T-cell (primary cell): ENCODE results near the gene TCEA3. TPM values are rescaled to one million over a fixed set of nuclear protein-coding genes. Genes with fewer than 3 reads are reported as not detected.

Experiments
- ATAC-seq, 4 experiments: fragments of 200-7000 bp in 3 of 4; fragments of 150-1000 bp in 1 of 4; cut with Tn5 transposase; replicated peaks in 1 of 4; 1 replicate in 3 of 4; 2 replicates in 1 of 4; pipeline ENCODE4 v1.10.0; 2021; ENCODE audit warnings: moderate library complexity in 3 of 4, mild to moderate bottlenecking in 2 of 4, moderate number of reproducible peaks in 1 of 4
- CTCF ChIA-PET, 2 donors: fragments of 300-600 bp; sonication (Branson Sonifier 250); formaldehyde crosslinking; loops; one replicate each; lab custom pipeline; 2022; ENCODE audit warnings: antibody characterized with exemption in 2 of 2; lab: Charles Lee
- POLR2A ChIA-PET, 2 donors: fragments of 300-600 bp; sonication (Branson Sonifier 250); formaldehyde crosslinking; loops; one replicate each; lab custom pipeline; 2022; ENCODE audit warnings: antibody characterized with exemption in 2 of 2; lab: Charles Lee
- DNase-seq, 35 experiments: peaks; one replicate each; pipeline versions ENCODE4 v3.0.0 to v3.0.0-alpha.2; 2013 to 2023
- H3K27ac ChIP-seq: one replicate; pipeline ENCODE4 v1.5.1; 2013; ENCODE audit warnings: low read length
- H3K27me3 ChIP-seq, 2 experiments: replicated peaks in 1 of 2; 1 replicate in 1 of 2; 2 replicates in 1 of 2; pipeline versions ENCODE4 v1.6.1 to v1.7.0; 2013; ENCODE audit warnings: low read length in 1 of 2, mixed read lengths in 1 of 2; ENCODE audit not compliant: control insufficient read depth in 2 of 2, insufficient read depth in 2 of 2; ENCODE audit errors: extremely low read depth in 1 of 2
- H3K36me3 ChIP-seq, 2 donors: 1 replicate in 1 of 2; 2 replicates in 1 of 2; pipeline versions ENCODE4 v1.6.1 to v1.7.0; 2013; ENCODE audit warnings: low read length in 1 of 2; ENCODE audit not compliant: control insufficient read depth in 2 of 2, insufficient read depth in 1 of 2; ENCODE audit errors: extremely low read depth in 1 of 2
- H3K4me1 ChIP-seq, 2 experiments: 1 replicate in 1 of 2; 2 replicates in 1 of 2; pipeline versions ENCODE4 v1.6.1 to v1.7.0; 2013; ENCODE audit warnings: low read length in 2 of 2, mixed read lengths in 1 of 2; ENCODE audit not compliant: insufficient read depth in 2 of 2, control insufficient read depth in 1 of 2; ENCODE audit errors: extremely low read depth in 1 of 2
- H3K4me3 ChIP-seq, 2 donors: 1 replicate in 1 of 2; 2 replicates in 1 of 2; pipeline versions ENCODE4 v1.5.1 to v1.7.0; 2013; ENCODE audit warnings: mild to moderate bottlenecking in 2 of 2, low read length in 1 of 2, moderate library complexity in 1 of 2; ENCODE audit not compliant: control insufficient read depth in 1 of 2; ENCODE audit errors: extremely low read depth in 1 of 2
- H3K9me3 ChIP-seq: 2 replicates; pipeline ENCODE4 v1.7.0; 2013
- H3K27ac Mint-ChIP-seq, 2 donors: one replicate each; pipeline ENCODE4 v1.8.0; 2020 to 2021; ENCODE audit warnings: mild to moderate bottlenecking in 2 of 2, mixed read lengths in 2 of 2
- H3K27me3 Mint-ChIP-seq, 2 donors: one replicate each; pipeline ENCODE4 v1.8.0; 2021 to 2022; ENCODE audit warnings: mixed read lengths in 2 of 2
- H3K36me3 Mint-ChIP-seq: one replicate; pipeline ENCODE4 v1.8.0; 2021; ENCODE audit warnings: mixed read lengths
- H3K4me1 Mint-ChIP-seq, 3 donors: one replicate each; pipeline ENCODE4 v1.8.0; 2020 to 2022; ENCODE audit warnings: mixed read lengths in 3 of 3, mild to moderate bottlenecking in 1 of 3
- H3K4me3 Mint-ChIP-seq, 3 donors: one replicate each; pipeline ENCODE4 v1.8.0; 2020 to 2022; ENCODE audit warnings: mild to moderate bottlenecking in 3 of 3, mixed read lengths in 3 of 3, moderate library complexity in 3 of 3
- H3K9me3 Mint-ChIP-seq, 3 donors: one replicate each; pipeline ENCODE4 v1.8.0; 2020 to 2022; ENCODE audit warnings: mixed read lengths in 3 of 3
- WGBS: methylation state at CpG from one replicate; pipeline ENCODE4 v1.1.5; 2013; ENCODE audit warnings: missing lambda C conversion rate; ENCODE audit not compliant: insufficient coverage; 5-methylcytosine and 5-hydroxymethylcytosine counted together
- total RNA-seq, 35 experiments: library from RNA in 6 of 35; stranded (reverse) in 6 of 35; fragments of 120-200 nt in 1 of 35; gene quantifications; one replicate each; pipeline versions ENCODE4 v1.2.1 to v1.2.4 and lab custom pipeline; 2013 to 2026

Gene TCEA3
- total RNA-seq, 5 donors from 2014 or later (not counting 1 experiment from before 2014, with no cell fraction given), result 16.1 to 39.9 (median 32.4) TPM

DNA sequence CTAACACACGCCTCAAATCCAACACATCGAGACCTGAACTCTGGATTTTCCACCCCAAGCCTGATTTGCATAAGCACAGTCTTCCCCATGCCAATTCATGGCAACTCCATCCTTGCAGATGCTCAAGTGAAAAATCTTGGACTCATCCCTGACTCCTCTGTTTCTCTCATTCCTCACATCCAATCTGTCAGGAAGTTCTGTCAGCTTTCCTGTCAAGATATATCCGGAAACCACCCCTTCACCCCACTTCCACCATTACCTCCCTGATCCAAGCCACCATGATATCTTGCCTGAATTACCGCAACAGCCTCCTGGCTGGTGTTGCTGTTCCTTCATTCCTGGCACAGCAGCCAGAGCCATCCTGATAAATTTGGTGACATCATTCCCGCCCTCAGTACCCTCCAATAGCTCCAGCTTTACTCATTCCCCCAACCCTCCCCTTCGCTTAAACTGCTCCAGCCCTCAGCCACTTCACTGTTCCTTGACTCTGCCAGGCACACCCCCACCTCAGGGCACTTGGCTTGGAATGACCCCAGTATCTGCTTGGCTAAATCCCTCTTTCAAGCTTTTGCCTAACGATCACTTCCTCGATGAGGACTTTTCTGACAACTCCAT, 17.4 kb downstream of the TCEA3 start:
- Mint-ChIP-seq H3K27me3 (no peaks in the 10 kb centered on the region), H3K4me3 (no peak overlapping the region), H3K9me3 (no peaks in the 10 kb centered on the region), H3K4me1 (peaks cover 10 to 12% (median 11%) of the 10 kb centered on the region in 3 donors), H3K36me3 (peaks cover 7% of the 10 kb centered on the region), H3K27ac (no peak overlapping the region)
- ChIA-PET POLR2A (no interaction called here), CTCF (no interaction called here)
- Histone ChIP-seq H3K9me3 (no peaks in the 10 kb centered on the region), H3K4me1 (peaks cover 0 to 6% of the 10 kb centered on the region in 2 experiments), H3K27me3 (no peaks in the 10 kb centered on the region), H3K36me3 (peaks cover 0 to 4% of the 10 kb centered on the region in 2 donors), H3K4me3 (no peak overlapping the region), H3K27ac (no peak overlapping the region)
- 88% methylated on average over 8 of the region's 8 CpGs for WGBS
- ATAC-seq (no peak), DNase-seq (no peak)

DNA sequence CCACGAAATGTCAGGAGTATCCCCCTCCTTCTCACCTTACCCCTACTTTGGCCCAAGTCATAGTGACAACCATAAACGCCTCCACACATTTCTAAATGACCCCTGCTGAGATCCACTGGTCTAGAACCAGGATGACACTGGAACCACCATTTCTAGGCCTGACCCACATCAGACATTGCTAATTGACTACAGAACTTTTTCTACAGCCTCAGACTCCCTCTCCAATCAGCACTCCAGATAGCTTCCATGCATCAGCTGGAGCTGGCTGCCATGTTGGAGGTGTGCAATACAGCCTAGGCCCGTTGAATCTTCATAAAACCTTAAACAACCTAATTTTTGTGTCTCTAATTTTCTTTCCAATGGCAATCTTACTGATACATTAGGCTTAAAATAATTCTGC, 18.6 kb downstream of the TCEA3 start:
- no peaks in the 10 kb centered on the region for H3K9me3 Mint-ChIP-seq

DNA sequence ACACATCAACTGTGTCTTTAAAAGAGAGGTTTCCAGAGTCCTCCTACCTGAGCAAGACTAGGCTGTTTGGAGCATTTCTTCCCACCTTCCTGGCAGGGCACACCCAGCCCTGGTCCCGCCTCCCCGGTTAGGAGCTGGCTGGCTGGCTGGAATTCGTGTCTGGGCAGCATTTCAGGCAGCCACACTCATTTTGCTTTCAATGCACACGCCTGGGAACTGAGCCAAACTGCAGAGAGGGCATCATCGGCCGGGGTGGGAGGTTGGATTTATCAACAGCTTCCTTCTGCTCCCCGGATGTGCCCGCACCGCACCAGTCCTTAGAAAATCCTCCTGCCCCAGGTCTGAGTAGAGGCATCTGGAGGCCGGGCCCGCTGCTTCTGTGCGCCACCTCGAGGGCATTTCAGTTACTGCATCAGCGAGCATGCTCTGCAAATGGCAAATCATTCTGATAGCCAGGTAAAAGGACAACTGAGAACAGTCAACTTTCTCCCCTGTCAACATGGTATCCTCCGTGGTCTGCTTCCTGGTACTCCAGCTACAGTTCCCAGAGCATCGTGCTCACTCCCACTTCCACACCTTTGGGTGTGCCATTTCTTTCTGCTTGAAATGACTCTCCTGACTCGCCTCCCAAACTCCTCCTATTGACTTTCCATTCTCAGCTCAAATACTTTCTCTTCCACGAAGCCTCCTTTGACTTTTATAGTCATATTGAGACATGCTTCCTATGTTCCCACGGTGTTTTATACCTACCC, 20.6 kb downstream of the TCEA3 start:
- ChIA-PET POLR2A (interaction anchor here (0.6 kb wide), 3 partner anchors 9 to 1770 kb away, joined by 3 to 4 read pairs (median 3); no protein-coding TSS in a partner anchor), CTCF (interaction anchor here (0.5 to 1.2 kb wide), 8 partner anchors 14 to 214 kb away, joined by 3 to 4 read pairs (median 3); partner anchors contain the start of gene HNRNPR (in 1 of the 2))
- ATAC-seq (peak; percentile 88 to 97 (median 94)), DNase-seq (peak; percentile 48 to 85 (median 74))
- Mint-ChIP-seq H3K4me1 (peaks cover 10 to 12% (median 11%) of the 10 kb centered on the region in 3 donors), H3K27ac (no peak overlapping the region), H3K9me3 (no peaks in the 10 kb centered on the region), H3K36me3 (peaks cover 11% of the 10 kb centered on the region), H3K4me3 (no peak overlapping the region), H3K27me3 (no peaks in the 10 kb centered on the region)
- Histone ChIP-seq H3K36me3 (peaks cover 0 to 4% of the 10 kb centered on the region in 2 donors), H3K27ac (no peak overlapping the region), H3K4me3 (no peak overlapping the region), H3K9me3 (no peaks in the 10 kb centered on the region), H3K4me1 (peaks cover 0 to 6% of the 10 kb centered on the region in 2 experiments), H3K27me3 (no peaks in the 10 kb centered on the region)
- WGBS, result 18% methylated on average over 17 of the region's 19 CpGs

More for the DNA sequence above, 18.6 kb downstream of the TCEA3 start:
- Mint-ChIP-seq H3K27me3 (no peaks in the 10 kb centered on the region), H3K27ac (no peak overlapping the region), H3K36me3 (peaks cover 7% of the 10 kb centered on the region), H3K4me1 (peaks cover 10 to 12% (median 11%) of the 10 kb centered on the region in 3 donors), H3K4me3 (no peak overlapping the region)
- POLR2A ChIA-PET, result no interaction called here
- ATAC-seq (no peak), DNase-seq (no peak)
- H3K4me3 ChIP-seq, result no peak overlapping the region
- H3K4me1 ChIP-seq, result peaks cover 0 to 6% of the 10 kb centered on the region in 2 experiments
- CTCF ChIA-PET, result no interaction called here
- WGBS, result 77% methylated on average over 2 of the region's 3 CpGs
- peaks cover 0 to 4% of the 10 kb centered on the region in 2 donors for H3K36me3 ChIP-seq
- H3K9me3 ChIP-seq, result no peaks in the 10 kb centered on the region
- no peak overlapping the region for H3K27ac ChIP-seq
- H3K27me3 ChIP-seq, result no peaks in the 10 kb centered on the region

DNA sequence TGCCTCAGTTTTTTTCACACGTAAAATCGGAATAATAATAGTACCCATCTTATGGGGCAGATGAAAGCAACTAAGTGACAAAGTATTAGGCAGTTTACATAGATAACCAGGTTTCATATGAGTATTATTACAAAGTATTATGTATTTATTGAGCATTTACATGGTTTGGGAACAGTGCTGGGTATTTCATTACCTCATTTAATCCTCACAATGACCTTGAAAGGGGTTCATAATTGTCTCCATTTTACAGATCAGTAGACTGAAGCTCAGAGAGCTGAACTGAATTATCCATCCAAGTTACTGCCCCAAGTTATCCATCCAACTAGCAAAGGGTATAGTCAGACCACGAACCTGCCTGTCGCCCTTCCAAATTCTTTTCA, 21.2 kb downstream of the TCEA3 start:
- DNase-seq (no peak), ATAC-seq (no peak)
- no peak overlapping the region for H3K27ac Mint-ChIP-seq
- Histone ChIP-seq H3K27ac (no peak overlapping the region), H3K4me3 (no peak overlapping the region), H3K27me3 (no peaks in the 10 kb centered on the region), H3K9me3 (no peaks in the 10 kb centered on the region), H3K36me3 (peaks cover 0 to 2% of the 10 kb centered on the region in 2 donors), H3K4me1 (peaks cover 0 to 6% of the 10 kb centered on the region in 2 experiments)
- POLR2A ChIA-PET, result interaction anchor here in 1 of 2 donors (0.6 kb wide), 1 partner anchor 298 kb away, joined by 3 read pairs; no protein-coding TSS in a partner anchor
- no peaks in the 10 kb centered on the region for H3K27me3 Mint-ChIP-seq
- H3K4me3 Mint-ChIP-seq, result no peak overlapping the region
- WGBS, result 100% methylated on average over 2 of the region's 4 CpGs
- peaks cover 10 to 12% (median 11%) of the 10 kb centered on the region in 3 donors for H3K4me1 Mint-ChIP-seq
- peaks cover 11% of the 10 kb centered on the region for H3K36me3 Mint-ChIP-seq
- CTCF ChIA-PET, result interaction anchor here (0.6 to 1.2 kb wide), 5 partner anchors 14 to 67 kb away, joined by 3 to 4 read pairs (median 3); partner anchors contain the start of gene HNRNPR (in 1 of the 2)
- H3K9me3 Mint-ChIP-seq, result no peaks in the 10 kb centered on the region

DNA sequence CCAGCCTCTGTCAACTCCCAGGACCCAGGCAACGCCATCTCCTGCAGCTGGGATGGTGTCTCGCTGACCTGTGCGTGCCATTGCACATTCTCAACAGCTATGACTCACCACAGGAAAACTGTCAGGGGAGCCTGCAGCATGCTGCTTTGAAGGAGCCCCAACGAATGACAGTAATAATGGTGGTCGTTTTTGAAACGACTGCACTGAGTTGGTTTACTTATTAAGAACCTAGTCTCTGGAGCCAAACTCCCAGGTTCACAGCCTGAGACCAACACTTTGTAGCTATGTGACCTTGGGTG, 21.6 kb downstream of the TCEA3 start:
- Mint-ChIP-seq H3K4me1 (peaks cover 10 to 12% (median 11%) of the 10 kb centered on the region in 3 donors), H3K9me3 (no peaks in the 10 kb centered on the region), H3K27me3 (no peaks in the 10 kb centered on the region), H3K27ac (no peak overlapping the region), H3K36me3 (peaks cover 11% of the 10 kb centered on the region), H3K4me3 (no peak overlapping the region)
- 85% methylated on average over 4 of the region's 6 CpGs for WGBS
- DNase-seq, result no peak
- Histone ChIP-seq H3K36me3 (no peaks in the 10 kb centered on the region), H3K27me3 (no peaks in the 10 kb centered on the region), H3K4me3 (no peak overlapping the region), H3K27ac (no peak overlapping the region), H3K9me3 (no peaks in the 10 kb centered on the region), H3K4me1 (peaks cover 0 to 6% of the 10 kb centered on the region in 2 experiments)
- ChIA-PET POLR2A (interaction anchor here (0.6 to 0.7 kb wide), 2 partner anchors 210 to 298 kb away, joined by 3 to 6 read pairs; no protein-coding TSS in a partner anchor), CTCF (interaction anchor here in 1 of 2 donors (1.2 kb wide), 2 partner anchors 14 to 35 kb away, joined by 3 to 4 read pairs; no protein-coding TSS in a partner anchor)
- no peak for ATAC-seq

DNA sequence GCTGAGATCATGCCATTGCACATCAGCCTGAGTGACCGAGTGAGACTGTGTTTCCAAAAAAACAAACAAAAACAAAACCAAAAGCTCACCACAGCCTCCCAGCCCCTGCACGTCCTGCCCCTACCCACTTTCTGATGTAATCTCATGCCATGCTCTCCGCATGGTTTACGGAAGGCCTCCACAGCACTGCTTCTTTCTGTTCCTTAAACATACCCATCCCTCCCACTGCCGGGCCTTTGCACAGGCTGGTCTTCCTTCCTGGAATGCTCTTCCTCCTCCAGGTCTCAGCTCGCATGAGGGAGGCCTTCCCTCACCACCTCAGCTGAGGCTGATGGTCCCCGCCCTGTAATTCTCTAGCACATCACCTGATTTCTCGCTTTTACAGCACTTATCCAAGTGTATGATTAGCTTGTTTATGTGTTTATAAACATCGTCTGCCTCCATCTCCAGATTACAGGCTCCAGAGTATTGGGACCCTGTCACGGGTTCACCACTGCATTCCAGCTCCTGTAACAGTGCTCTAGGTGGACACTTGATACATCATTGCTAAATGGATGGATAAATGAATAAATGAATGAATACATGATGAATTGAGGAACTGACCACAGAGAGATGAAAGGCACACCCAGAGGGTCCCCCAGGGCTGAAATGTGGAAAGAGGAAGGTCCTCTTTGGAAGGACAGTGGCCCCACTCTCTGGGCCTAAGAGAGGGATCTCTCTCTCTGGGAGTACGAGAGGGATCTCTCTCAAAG, 22.1 kb downstream of the TCEA3 start:
- Histone ChIP-seq H3K9me3 (no peaks in the 10 kb centered on the region), H3K27me3 (no peaks in the 10 kb centered on the region), H3K4me1 (peaks cover 0 to 6% of the 10 kb centered on the region in 2 experiments), H3K4me3 (no peak overlapping the region), H3K36me3 (no peaks in the 10 kb centered on the region), H3K27ac (no peak overlapping the region)
- POLR2A ChIA-PET, result interaction anchor here (0.6 to 0.7 kb wide), 2 partner anchors 24 to 211 kb away, joined by 3 to 6 read pairs; no protein-coding TSS in a partner anchor
- DNase-seq (peak in 1 of 35 experiments; percentile 4), ATAC-seq (no peak)
- CTCF ChIA-PET, result interaction anchor here (0.7 to 1.2 kb wide), 2 partner anchors 13 to 31 kb away, joined by 3 read pairs; no protein-coding TSS in a partner anchor
- WGBS, result 91% methylated on average over 7 of the region's 11 CpGs
- Mint-ChIP-seq H3K4me3 (no peak overlapping the region), H3K4me1 (peaks cover 10 to 12% (median 11%) of the 10 kb centered on the region in 3 donors), H3K9me3 (no peaks in the 10 kb centered on the region), H3K36me3 (peaks cover 17% of the 10 kb centered on the region), H3K27ac (no peak overlapping the region), H3K27me3 (no peaks in the 10 kb centered on the region)
